ENCODE results near the gene HOXA3. TPM values are rescaled to one million over a fixed set of nuclear protein-coding genes. Genes with fewer than 3 reads are reported as not detected.

The HOXA3 gene
- total and polyA plus RNA-seq, 2 of the 13 experiments (the other 11 are each of a cell fraction or from before 2014, with no cell fraction given), result 2.9 to 4.6 TPM

DNA sequence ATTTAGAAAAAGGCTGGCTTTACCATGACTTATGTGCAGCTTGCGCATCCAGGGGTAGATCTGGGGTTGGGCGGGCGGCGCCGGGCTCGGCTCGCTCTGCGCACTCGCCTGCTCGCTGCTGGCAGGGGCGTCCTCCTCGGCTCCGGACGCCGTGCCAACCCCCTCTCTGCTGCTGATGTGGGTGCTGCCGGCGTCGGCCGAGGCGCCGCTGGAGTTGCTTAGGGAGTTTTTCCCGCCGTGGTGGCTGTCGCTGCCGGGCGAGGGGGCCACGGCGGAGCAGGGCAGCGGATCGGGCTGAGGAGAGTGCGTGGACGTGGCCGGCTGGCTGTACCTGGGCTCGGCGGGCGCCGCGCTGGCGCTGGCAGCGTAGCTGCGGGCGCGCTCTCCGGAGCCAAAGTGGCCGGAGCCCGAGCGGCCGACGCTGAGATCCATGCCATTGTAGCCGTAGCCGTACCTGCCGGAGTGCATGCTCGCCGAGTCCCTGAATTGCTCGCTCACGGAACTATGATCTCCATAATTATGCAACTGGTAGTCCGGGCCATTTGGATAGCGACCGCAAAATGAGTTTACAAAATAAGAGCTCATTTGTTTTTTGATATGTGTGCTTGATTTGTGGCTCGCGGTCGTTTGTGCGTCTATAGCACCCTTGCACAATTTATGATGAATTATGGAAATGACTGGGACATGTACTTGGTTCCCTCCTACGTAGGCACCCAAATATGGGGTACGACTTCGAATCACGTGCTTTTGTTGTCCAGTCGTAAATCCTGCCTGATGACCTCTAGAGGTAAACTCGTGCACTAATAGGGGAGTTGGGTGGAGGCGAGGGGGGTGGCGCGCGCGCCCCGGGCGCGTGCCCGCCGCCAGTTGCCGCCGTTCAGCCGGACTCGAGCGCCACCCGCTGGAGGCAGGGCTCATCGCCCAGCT lies 9.1 kb downstream of the HOXA3 start, which contains the start of gene HOXA5 (continued):
- TF ChIP-seq, protein P1, sequence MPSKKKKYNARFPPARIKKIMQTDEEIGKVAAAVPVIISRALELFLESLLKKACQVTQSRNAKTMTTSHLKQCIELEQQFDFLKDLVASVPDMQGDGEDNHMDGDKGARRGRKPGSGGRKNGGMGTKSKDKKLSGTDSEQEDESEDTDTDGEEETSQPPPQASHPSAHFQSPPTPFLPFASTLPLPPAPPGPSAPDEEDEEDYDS (CRISPR knock-in tag; IDR thresholded peaks at IDR 0.05), result peak; percentile 56
- peak; percentile 25; the same call in 1 of the 2 replicates for TF ChIP-seq FOXA3 (CRISPR knock-in tag; IDR thresholded peaks at IDR 0.05)
- peak; percentile 98 for TF ChIP-seq SRF (IDR thresholded peaks at IDR 0.05; ENCODE audit: low read depth, low read length)
- peak; percentile 87 for TF ChIP-seq ZMYM4 (CRISPR knock-in tag; IDR thresholded peaks at IDR 0.05)
- TF ChIP-seq ATF1 (CRISPR knock-in tag; IDR thresholded peaks at IDR 0.05), result no peak
- peak; percentile 43; the same call in 1 of the 2 replicates for TF ChIP-seq HDAC1 (CRISPR knock-in tag; IDR thresholded peaks at IDR 0.05)
- TF ChIP-seq, protein P2, sequence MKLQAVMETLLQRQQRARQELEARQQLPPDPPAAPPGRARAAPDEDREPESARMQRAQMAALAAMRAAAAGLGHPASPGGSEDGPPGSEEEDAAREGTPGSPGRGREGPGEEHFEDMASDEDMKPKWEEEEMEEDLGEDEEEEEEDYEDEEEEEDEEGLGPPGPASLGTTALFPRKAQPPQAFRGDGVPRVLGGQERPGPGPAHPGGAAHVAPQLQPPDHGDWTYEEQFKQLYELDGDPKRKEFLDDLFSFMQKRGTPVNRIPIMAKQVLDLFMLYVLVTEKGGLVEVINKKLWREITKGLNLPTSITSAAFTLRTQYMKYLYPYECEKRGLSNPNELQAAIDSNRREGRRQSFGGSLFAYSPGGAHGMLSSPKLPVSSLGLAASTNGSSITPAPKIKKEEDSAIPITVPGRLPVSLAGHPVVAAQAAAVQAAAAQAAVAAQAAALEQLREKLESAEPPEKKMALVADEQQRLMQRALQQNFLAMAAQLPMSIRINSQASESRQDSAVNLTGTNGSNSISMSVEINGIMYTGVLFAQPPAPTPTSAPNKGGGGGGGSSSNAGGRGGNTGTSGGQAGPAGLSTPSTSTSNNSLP (IDR thresholded peaks at IDR 0.05; ENCODE audit: low read depth, low read length), result 0 out of 2 replicates have a peak, but pooled peaks have one; percentile 12
- TF ChIP-seq, protein P3, sequence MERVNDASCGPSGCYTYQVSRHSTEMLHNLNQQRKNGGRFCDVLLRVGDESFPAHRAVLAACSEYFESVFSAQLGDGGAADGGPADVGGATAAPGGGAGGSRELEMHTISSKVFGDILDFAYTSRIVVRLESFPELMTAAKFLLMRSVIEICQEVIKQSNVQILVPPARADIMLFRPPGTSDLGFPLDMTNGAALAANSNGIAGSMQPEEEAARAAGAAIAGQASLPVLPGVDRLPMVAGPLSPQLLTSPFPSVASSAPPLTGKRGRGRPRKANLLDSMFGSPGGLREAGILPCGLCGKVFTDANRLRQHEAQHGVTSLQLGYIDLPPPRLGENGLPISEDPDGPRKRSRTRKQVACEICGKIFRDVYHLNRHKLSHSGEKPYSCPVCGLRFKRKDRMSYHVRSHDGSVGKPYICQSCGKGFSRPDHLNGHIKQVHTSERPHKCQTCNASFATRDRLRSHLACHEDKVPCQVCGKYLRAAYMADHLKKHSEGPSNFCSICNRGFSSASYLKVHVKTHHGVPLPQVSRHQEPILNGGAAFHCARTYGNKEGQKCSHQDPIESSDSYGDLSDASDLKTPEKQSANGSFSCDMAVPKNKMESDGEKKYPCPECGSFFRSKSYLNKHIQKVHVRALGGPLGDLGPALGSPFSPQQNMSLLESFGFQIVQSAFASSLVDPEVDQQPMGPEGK (CRISPR knock-in tag; IDR thresholded peaks at IDR 0.05), result peak; percentile 5; the same call in 1 of the 2 replicates
- TF ChIP-seq HNRNPLL (IDR thresholded peaks at IDR 0.05; ENCODE audit: low read depth, low read length, poor library complexity, severe bottlenecking), result peak; percentile 98
- peak; percentile 26; the same call in 1 of the 2 replicates for TF ChIP-seq CREB1 (IDR thresholded peaks at IDR 0.05)
- TF ChIP-seq CREB1 (CRISPR knock-in tag; IDR thresholded peaks at IDR 0.05), result peak; percentile 52; the same call in 1 of the 2 replicates
- no peak for TF ChIP-seq ZNF598 (CRISPR knock-in tag; IDR thresholded peaks at IDR 0.05; ENCODE audit: borderline replicate concordance)
- TF ChIP-seq ZNF296 (CRISPR knock-in tag; conservative IDR thresholded peaks at IDR 0.05), result no peak
- TF ChIP-seq KMT2A (CRISPR knock-in tag; IDR thresholded peaks at IDR 0.05), result peak; percentile 37; the same call in 1 of the 2 replicates
- TF ChIP-seq MXI1 (IDR thresholded peaks at IDR 0.05; ENCODE audit: borderline replicate concordance, low read depth, low read length), result peak; percentile 20; the same call in 1 of the 3 replicates
- TF ChIP-seq, protein P4, sequence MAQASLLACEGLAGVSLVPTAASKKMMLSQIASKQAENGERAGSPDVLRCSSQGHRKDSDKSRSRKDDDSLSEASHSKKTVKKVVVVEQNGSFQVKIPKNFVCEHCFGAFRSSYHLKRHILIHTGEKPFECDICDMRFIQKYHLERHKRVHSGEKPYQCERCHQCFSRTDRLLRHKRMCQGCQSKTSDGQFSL (CRISPR knock-in tag; IDR thresholded peaks at IDR 0.05), result 0 out of 2 replicates have a peak, but pooled peaks have one; percentile 65
- peak; percentile 88 for TF ChIP-seq RAD21 (CRISPR knock-in tag; IDR thresholded peaks at IDR 0.05)
- TF ChIP-seq ZNF709 (CRISPR knock-in tag; IDR thresholded peaks at IDR 0.05), result no peak
- peak; percentile 82 for TF ChIP-seq POGZ (CRISPR knock-in tag; IDR thresholded peaks at IDR 0.05)
- 0 out of 2 replicates have a peak, but pooled peaks have one; percentile 25 for TF ChIP-seq GFI1 (CRISPR knock-in tag; IDR thresholded peaks at IDR 0.05; ENCODE audit: borderline replicate concordance)
- TF ChIP-seq SALL1 (CRISPR knock-in tag; IDR thresholded peaks at IDR 0.05), result peak; percentile 49

Data from HepG2 (cell line).